Activated CD4-positive, alpha-beta T cell treated with anti-CD3 and anti-CD28 coated beads, Interleukin-2, amount 50 U/mL, for 48 hours (primary cell): ENCODE data around the gene PPP1R2C.

Experiments
- DNase-seq, 2 experiments: peaks; one replicate each; pipeline ENCODE4 v3.0.0-alpha.2; 2020

Gene PPP1R2C

DNA sequence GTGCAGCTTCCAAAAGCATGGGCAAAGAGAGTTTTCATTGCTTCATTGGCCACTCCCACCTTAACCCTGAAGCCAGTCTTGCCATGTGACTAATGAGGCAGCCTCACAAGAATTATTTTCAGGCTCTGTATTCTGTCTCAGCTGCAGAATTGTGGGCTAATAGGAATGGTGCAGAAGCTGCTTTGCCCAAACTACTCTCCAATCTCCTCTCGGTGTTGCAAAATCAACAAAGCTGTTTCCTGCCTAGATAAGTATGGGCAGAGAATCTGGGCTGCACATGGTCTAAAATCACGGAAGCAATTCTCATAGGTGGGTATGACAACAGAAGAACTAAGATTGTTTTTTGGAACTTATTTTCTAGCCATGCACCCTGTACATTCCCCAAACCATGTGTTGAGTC, 31.4 kb downstream of the PPP1R2C start:
- no peak for DNase-seq

- DNase-seq = no peak
Measured at GRCh38 chrX:42740456-42740855, 37.5 kb downstream of the PPP1R2C start.

DNA sequence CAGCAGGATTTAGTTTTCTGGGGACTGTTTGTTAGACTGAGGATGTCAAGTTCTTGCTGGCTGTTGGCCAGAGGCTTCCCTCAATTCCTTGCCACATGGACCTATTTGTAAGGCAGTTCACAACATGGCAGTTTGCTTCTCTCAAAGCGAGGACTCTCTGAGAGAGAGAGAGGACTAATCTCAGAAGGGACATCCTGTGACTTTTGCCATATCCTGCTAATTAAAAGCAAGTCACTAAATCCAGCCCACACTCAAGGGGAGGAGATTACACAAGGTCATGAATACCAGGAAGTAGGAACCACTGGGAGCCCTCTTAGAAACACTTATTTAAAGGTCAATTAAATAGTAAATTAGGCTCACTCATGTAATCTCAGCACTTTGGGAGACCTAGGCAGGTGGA, 38.2 kb downstream of the PPP1R2C start:
- no peak for DNase-seq

- no peak for DNase-seq
Measured at GRCh38 chrX:42739258-42739657, 38.7 kb downstream of the PPP1R2C start.

DNA sequence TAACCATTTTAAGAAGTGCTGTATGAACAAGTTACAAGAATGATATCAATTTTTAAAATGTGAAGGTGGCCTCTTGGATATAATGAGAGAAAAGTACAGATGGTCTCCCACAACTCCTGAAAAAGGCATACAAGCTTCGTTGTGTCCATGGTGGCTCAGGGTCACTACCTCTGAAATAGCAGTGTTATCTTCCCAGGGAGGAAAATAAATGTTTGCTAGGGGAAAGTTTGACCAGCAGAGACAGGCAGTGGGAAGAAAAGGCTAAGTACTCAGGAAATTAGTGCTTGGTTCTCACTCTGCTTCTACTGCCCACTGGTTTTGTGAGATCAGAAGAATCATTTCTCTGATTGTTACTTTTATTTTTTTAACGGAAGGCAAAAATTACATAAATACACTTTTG, 39.4 kb downstream of the PPP1R2C start:
- no peak for DNase-seq

DNA sequence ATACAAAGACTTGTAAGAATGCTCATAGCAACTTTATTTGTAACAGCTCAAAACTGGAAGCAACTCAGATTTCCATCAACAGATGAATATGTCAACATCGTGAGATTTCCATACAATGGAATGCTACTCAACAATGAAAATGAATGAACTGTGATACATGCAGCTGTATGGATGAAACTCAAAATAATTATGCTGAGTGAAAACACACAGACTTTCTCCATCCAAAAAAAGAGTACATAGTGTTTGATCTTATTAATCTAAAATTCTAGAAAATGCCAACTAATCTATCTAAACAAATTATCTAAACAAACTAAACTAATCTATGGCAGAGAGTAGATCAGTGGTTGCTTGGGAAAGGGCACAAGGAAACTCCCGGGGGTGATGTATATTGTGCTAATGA, 42.7 kb downstream of the PPP1R2C start:
- no peak for DNase-seq

- DNase-seq = no peak
Measured at GRCh38 chrX:42732506-42732905, 45.5 kb downstream of the PPP1R2C start.
